IgD-negative memory B cell (primary cell): ENCODE data around the gene HTR3E. TPM values are rescaled to one million over a fixed set of nuclear protein-coding genes. Genes with fewer than 3 reads are reported as not detected.
"Not testable (repeated sequence)": the region's sequence is repeated elsewhere in the genome, so short reads cannot be mapped to it uniquely, and the experiment has no call there.

ENCODE experiments used
- H3K27ac Mint-ChIP-seq, 3 donors: one replicate each; pipeline ENCODE4 v1.8.0; 2020 to 2022; ENCODE audit warnings: mild to moderate bottlenecking in 3 of 3, mixed read lengths in 3 of 3, moderate library complexity in 1 of 3
- H3K27me3 Mint-ChIP-seq: one replicate; pipeline ENCODE4 v1.8.0; 2021; ENCODE audit warnings: mixed read lengths
- H3K36me3 Mint-ChIP-seq: one replicate; pipeline ENCODE4 v1.8.0; 2020; ENCODE audit warnings: mild to moderate bottlenecking, mixed read lengths
- H3K4me1 Mint-ChIP-seq, 3 donors: one replicate each; pipeline ENCODE4 v1.8.0; 2020 to 2022; ENCODE audit warnings: mixed read lengths in 3 of 3, mild to moderate bottlenecking in 1 of 3
- H3K4me3 Mint-ChIP-seq, 4 donors: one replicate each; pipeline ENCODE4 v1.8.0; 2020 to 2022; ENCODE audit warnings: mild to moderate bottlenecking in 4 of 4, mixed read lengths in 4 of 4, moderate library complexity in 3 of 4
- H3K9me3 Mint-ChIP-seq, 3 donors: one replicate each; pipeline ENCODE4 v1.8.0; 2020 to 2021; ENCODE audit warnings: mixed read lengths in 3 of 3, mild to moderate bottlenecking in 1 of 3
- polyA plus RNA-seq: library from polyadenylated mRNA; unstranded; fragments of 300-500 nt; fragmentation: Illumina TruSeq; gene quantifications from one replicate; pipeline ENCODE4 v1.2.3, GENCODE V29; 2021

The HTR3E gene
- polyA plus RNA-seq, 1 donor from 2014 or later: not detected

- H3K36me3 Mint-ChIP-seq: peaks cover 1% of the 10 kb centered on the region
- H3K27me3 Mint-ChIP-seq: no peaks in the 10 kb centered on the region
- H3K9me3 Mint-ChIP-seq: no peaks in the 10 kb centered on the region
- H3K4me1 Mint-ChIP-seq: peaks cover 21 to 40% (median 25%) of the 10 kb centered on the region in 3 donors
- peak within 1 kb of the TSS; percentile 84 to 98 (median 97) for H3K27ac Mint-ChIP-seq
- peak within 1 kb of the TSS; percentile 96 to 98 (median 96) for H3K4me3 Mint-ChIP-seq
These were observed 38.5 kb downstream of the HTR3E start, which contains the start of gene EIF2B5 for GRCh38 chr3:184135149-184135910. TSS of gene EIF2B5 (plus strand) at chr3:184135358. CDS start at chr3:184135386, 28 bp downstream.

DNA sequence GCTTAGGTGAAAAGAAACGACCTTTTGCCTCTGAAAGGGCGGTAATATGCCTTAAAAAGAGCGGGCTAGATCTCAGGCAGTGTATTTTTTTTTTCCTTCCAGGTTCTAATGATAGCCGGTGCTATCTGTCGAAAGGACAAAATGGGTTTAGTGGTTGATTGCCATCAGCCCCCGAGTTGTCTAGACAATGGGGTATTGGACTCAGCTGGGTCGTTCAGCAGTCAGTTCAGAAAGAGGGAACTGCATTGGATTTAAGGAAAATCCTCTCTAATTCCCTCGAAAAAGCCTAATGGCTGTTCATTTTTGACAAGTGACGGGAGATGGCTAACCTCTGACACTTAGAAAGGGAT is 39.0 kb downstream of the HTR3E start:
- H3K27ac Mint-ChIP-seq: peak overlapping the region; percentile 84 to 98 (median 97)
- no peaks in the 10 kb centered on the region for H3K27me3 Mint-ChIP-seq
- H3K4me1 Mint-ChIP-seq: peaks cover 21 to 40% (median 25%) of the 10 kb centered on the region in 3 donors
- H3K9me3 Mint-ChIP-seq: no peaks in the 10 kb centered on the region
- peak overlapping the region; percentile 96 to 98 (median 96) for H3K4me3 Mint-ChIP-seq
- H3K36me3 Mint-ChIP-seq: peaks cover 2% of the 10 kb centered on the region

DNA sequence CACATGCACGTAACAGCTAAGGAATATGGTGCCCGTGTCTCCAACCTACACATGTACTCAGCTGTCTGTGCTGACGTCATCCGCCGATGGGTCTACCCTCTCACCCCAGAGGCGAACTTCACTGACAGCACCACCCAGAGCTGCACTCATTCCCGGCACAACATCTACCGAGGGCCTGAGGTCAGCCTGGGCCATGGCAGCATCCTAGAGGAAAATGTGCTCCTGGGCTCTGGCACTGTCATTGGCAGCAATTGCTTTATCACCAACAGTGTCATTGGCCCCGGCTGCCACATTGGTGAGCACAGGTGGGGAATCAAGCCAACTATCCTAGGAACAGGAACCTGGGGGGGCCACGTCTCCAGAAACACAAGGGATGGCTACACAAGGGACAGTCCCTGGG is 43.6 kb downstream of the HTR3E start:
- Mint-ChIP-seq H3K36me3 (peaks cover 2% of the 10 kb centered on the region), H3K27ac (no peak overlapping the region), H3K4me1 (peaks cover 19 to 31% (median 23%) of the 10 kb centered on the region in 3 donors), H3K9me3 (no peaks in the 10 kb centered on the region), H3K27me3 (no peaks in the 10 kb centered on the region), H3K4me3 (no peak overlapping the region)

GRCh38 chr3:184142199-184142598 is 45.3 kb downstream of the HTR3E start:
- Mint-ChIP-seq H3K27me3 (no peaks in the 10 kb centered on the region), H3K9me3 (no peaks in the 10 kb centered on the region), H3K4me1 (peaks cover 5 to 15% (median 10%) of the 10 kb centered on the region in 3 donors), H3K27ac (peak overlapping the region in 1 of 3 donors; percentile 47), H3K4me3 (no peak overlapping the region), H3K36me3 (peaks cover 2% of the 10 kb centered on the region)

- Mint-ChIP-seq H3K27me3 (no peaks in the 10 kb centered on the region), H3K36me3 (peaks cover 2% of the 10 kb centered on the region), H3K9me3 (no peaks in the 10 kb centered on the region), H3K27ac (peak overlapping the region in 1 of 3 donors; percentile 23), H3K4me3 (no peak overlapping the region), H3K4me1 (peaks cover 3 to 7% (median 6%) of the 10 kb centered on the region in 3 donors)
These were observed 46.5 kb downstream of the HTR3E start for GRCh38 chr3:184143327-184143726.

DNA sequence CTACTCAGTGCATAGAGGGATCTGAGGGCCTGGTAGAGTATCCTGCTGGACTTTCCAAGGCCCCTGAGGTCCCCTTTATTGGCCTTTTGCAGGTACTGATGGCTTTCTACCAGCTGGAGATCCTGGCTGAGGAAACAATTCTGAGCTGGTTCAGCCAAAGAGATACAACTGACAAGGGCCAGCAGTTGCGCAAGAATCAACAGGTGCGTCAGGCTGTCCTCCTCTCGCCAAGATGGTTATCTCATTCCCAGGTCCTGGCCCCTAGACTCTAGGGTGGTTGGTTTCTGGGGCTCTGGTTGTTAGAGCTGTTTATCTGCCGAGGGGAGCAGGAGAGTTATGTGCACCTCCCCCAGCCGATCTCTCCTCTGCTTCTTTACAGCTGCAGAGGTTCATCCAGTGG is 47.6 kb downstream of the HTR3E start:
- Mint-ChIP-seq H3K4me3 (no peak overlapping the region), H3K27ac (peak overlapping the region in 1 of 3 donors; percentile 5), H3K4me1 (peaks cover 3 to 7% (median 6%) of the 10 kb centered on the region in 3 donors), H3K9me3 (no peaks in the 10 kb centered on the region), H3K36me3 (peaks cover 2% of the 10 kb centered on the region), H3K27me3 (no peaks in the 10 kb centered on the region)

DNA sequence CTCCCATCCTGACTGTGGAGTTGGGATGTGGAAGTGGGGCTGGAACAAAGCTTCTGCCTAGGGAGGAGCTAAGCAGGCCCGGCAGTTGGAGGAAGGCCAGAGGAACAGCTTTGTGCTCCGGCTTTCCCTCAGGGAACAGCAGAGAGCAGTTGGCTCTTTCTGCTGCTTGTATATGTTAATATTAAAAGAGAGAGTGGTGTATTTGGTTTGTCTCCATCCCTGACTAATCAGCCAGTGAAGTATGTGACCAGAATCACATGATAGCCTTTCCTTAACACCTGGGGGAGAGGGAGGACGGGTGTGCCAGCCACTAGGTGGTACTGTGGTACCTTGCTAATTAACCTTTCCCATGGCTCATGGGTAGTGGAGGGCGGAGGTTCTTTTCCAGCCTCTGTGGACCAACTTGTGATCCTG is 48.3 kb downstream of the HTR3E start:
- Mint-ChIP-seq H3K4me3 (peak overlapping the region in 1 of 4 donors; percentile 43), H3K27ac (peak overlapping the region; percentile 53 to 77 (median 62)), H3K27me3 (no peaks in the 10 kb centered on the region), H3K4me1 (peaks cover 3 to 7% (median 6%) of the 10 kb centered on the region in 3 donors), H3K9me3 (no peaks in the 10 kb centered on the region), H3K36me3 (peaks cover 2% of the 10 kb centered on the region)

- H3K27me3 Mint-ChIP-seq: no peaks in the 10 kb centered on the region
- H3K27ac Mint-ChIP-seq: peak overlapping the region in 2 of 3 donors; percentile 62 to 84
- H3K4me1 Mint-ChIP-seq: peaks cover 3 to 7% (median 6%) of the 10 kb centered on the region in 3 donors
- no peak overlapping the region for H3K4me3 Mint-ChIP-seq
- no peaks in the 10 kb centered on the region for H3K36me3 Mint-ChIP-seq
- no peaks in the 10 kb centered on the region for H3K9me3 Mint-ChIP-seq
These were observed 48.9 kb downstream of the HTR3E start for GRCh38 chr3:184145751-184146270.

- Mint-ChIP-seq H3K9me3 (no peaks in the 10 kb centered on the region), H3K27me3 (no peaks in the 10 kb centered on the region), H3K4me3 (no peak overlapping the region), H3K4me1 (peaks cover 3 to 7% (median 6%) of the 10 kb centered on the region in 3 donors), H3K36me3 (no peaks in the 10 kb centered on the region), H3K27ac (peak overlapping the region in 1 of 3 donors; percentile 85)
These were observed 51.2 kb downstream of the HTR3E start for GRCh38 chr3:184148076-184148475.

DNA sequence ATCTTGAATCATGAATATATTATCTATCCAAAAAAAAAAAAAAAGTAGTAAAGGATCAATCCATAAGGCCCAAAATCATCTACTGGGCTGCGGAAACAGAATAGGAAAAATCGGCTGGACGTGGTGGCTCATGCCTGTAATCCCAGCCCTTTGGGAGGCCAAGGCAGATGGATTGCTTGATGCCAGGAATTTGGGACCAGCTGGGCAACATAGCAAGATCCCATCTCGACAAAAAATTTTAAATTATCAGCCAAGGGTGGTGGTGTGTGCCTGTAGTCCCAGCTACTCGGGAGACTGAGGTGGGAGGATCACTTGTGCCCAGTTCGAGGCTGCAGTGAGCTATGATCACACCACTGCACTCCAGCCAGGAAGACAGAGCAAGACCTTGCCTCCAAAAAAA is 52.3 kb downstream of the HTR3E start:
- Mint-ChIP-seq H3K27me3 (no peaks in the 10 kb centered on the region), H3K36me3 (no peaks in the 10 kb centered on the region), H3K27ac (no peak overlapping the region), H3K4me1 (peaks cover 3 to 10% (median 7%) of the 10 kb centered on the region in 3 donors), H3K9me3 (no peaks in the 10 kb centered on the region), H3K4me3 (no peak overlapping the region)

GRCh38 chr3:184149770-184150169 is 52.9 kb downstream of the HTR3E start:
- peak overlapping the region in 1 of 4 donors; percentile 21 for H3K4me3 Mint-ChIP-seq
- H3K36me3 Mint-ChIP-seq, H3K27ac Mint-ChIP-seq, H3K27me3 Mint-ChIP-seq, H3K9me3 Mint-ChIP-seq, H3K4me1 Mint-ChIP-seq: not testable (repeated sequence)

GRCh38 chr3:184154885-184155643 is 58.2 kb downstream of the HTR3E start, which contains the start of gene DVL3:
TSS of gene DVL3 (plus strand) at chr3:184155377. CDS start at chr3:184155636, 259 bp downstream.
- Mint-ChIP-seq H3K4me3 (peak within 1 kb of the TSS; percentile 85 to 97 (median 97)), H3K4me1 (peaks cover 12 to 27% (median 22%) of the 10 kb centered on the region in 3 donors), H3K9me3 (no peaks in the 10 kb centered on the region), H3K27ac (peak within 1 kb of the TSS; percentile 85 to 92 (median 90)), H3K36me3 (peaks cover 2% of the 10 kb centered on the region), H3K27me3 (no peaks in the 10 kb centered on the region)

- no peaks in the 10 kb centered on the region for H3K27me3 Mint-ChIP-seq
- H3K4me1 Mint-ChIP-seq: peaks cover 12 to 31% (median 27%) of the 10 kb centered on the region in 3 donors
- no peaks in the 10 kb centered on the region for H3K9me3 Mint-ChIP-seq
- peak overlapping the region; percentile 85 to 92 (median 88) for H3K27ac Mint-ChIP-seq
- H3K36me3 Mint-ChIP-seq: peaks cover 2% of the 10 kb centered on the region
- H3K4me3 Mint-ChIP-seq: peak overlapping the region; percentile 85 to 97 (median 97)
These were observed 59.0 kb downstream of the HTR3E start for GRCh38 chr3:184155644-184156521.

DNA sequence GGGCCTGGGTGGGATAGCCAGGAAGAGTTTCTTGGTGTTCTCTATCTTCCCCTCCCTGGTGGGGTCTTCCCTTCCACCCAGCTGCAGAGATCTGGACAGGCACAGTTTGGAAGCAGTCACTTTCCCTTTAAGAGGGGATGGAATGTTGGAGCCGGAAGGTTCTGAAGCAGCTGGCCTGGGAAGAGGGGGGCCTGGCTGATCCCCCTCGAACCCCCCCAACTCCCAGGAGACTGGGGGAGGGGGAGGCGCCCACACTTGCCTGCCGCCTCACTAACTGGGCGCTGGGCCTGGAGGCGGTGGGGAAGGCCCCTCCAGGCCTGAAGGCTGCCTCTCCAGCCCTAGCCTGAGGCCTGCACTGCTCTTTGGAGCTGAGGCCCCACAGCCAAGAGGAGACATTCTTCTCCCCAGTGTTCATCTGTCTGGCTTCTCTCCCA is 59.7 kb downstream of the HTR3E start:
- H3K27me3 Mint-ChIP-seq: no peaks in the 10 kb centered on the region
- peaks cover 15 to 33% (median 29%) of the 10 kb centered on the region in 3 donors for H3K4me1 Mint-ChIP-seq
- H3K4me3 Mint-ChIP-seq: peak overlapping the region; percentile 85 to 97 (median 97)
- H3K36me3 Mint-ChIP-seq: peaks cover 2% of the 10 kb centered on the region
- no peaks in the 10 kb centered on the region for H3K9me3 Mint-ChIP-seq
- peak overlapping the region in 2 of 3 donors; percentile 85 to 92 for H3K27ac Mint-ChIP-seq
